ENCODE measurements around the gene ZFP2.
"Not testable (repeated sequence)": the region's sequence is repeated elsewhere in the genome, so short reads cannot be mapped to it uniquely, and the experiment has no call there.

ZFP2 gene

DNA sequence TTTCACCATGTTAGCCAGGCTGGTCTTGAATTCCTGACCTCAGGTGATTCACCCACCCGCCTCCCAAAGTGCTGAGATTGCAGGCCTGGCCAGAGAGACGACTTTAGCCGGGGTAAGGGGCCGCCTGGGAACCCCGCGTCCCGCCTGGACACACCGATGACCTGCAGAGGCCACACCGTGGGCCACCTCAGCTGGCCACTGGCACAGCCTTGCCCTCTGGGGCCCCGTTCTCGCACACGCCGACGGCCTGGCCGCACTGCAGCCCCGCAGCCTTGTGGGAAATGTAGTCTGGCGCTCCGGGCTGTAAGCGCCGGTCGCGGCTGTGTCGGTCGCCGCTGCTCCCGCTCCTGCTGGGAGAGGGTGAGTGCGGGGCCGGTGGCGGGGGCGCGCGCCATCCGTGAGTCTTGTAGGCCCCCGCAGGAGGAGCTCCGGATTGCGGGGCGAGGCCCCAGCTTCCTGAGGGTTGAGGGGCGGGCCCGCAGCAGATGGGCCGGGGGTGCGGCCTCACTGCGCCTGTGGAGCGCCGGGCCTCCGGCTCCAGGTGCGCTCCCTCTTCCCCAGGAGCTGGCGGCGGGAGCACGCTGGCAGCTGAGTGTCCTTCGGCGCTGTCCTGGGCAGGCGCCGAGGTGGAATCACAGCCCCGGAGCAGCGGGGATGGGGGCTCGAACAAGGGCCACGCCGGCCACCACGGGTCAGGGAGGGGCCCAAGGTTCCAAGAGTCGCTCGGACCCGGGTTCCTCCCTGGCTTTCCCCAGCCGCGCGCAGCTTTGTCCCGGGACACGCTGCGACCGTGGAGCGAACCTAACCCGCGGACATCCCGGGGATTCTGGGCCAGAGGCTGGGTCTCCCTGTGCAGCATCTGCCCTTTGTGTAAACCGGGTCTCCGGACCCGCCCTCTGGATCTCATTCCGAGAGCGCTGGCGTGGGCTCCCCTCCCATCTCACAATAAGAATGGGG is at the start of gene ZFP2:
TSS of gene ZFP2 (plus strand) at position 299 of the 957 bp plus-strand sequence. CDS start 35,401 bp downstream, outside the sequence.
- DNase-seq (ENCODE audit: low read depth in 1 of 2, low spot score in 1 of 2): peak in 1 of 2 donors; percentile 24

DNA sequence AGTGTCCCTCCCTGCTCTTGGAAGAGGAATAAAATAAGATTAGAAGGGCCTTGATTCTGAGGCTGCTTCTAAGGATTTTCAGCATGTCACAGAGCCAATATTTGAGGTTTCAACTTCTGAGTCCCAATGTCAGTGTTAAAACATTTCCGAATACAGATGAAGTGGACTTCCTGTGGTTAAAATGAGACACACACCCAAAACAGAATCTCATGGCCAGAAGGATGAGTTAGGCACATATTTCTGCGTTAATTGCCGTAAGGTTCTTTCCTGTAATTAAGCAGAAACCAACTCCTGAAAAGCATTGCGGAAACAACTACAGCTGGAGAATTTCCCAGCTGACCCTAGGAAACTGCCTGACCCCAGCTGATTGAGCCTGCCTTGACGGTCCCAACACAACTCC is 46.4 kb upstream of the ZFP2 start:
- DNase-seq (ENCODE audit: low read depth in 1 of 2, low spot score in 1 of 2): no peak

DNA sequence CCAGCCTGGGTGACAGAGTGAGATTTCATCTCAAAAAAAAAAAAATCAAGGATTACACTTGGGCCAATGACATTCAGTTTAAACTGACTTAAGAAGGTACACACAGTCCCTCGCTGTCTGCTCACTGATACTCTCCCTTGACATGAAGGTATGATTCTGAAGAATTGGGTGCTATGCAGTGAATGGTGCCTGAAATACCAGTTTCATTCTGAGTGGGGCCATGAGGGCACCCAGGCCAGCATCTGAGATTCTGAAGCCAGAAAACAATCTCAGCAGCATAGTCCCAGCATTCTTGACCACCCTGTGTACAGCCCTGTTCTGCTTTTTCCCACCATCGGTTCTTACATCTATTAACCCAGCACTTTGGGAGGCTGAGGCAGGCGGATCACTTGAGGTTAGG is 43.8 kb upstream of the ZFP2 start:
- DNase-seq (ENCODE audit: low read depth in 1 of 2, low spot score in 1 of 2): no peak

DNA sequence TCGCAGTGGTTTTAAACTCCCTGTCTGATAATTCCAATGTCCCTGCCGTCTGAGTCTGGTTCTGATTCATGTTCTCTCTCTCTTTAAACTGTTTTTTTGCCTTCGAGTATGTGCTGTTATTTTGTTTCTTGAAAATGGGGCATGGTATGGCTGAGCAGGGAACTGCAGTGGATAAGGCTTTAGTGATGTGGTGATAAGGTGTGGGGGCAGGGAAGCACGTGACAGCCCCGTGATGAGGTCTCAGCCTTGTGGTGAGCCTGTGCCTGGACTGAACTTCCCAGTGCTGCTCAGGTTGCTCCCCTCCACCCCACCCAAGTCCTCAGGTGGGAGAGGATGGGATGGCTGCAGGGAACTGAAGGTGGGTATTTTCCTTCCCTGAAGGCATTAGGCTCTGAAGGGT is 41.4 kb upstream of the ZFP2 start:
- no peak for DNase-seq (ENCODE audit: low read depth in 1 of 2, low spot score in 1 of 2)

DNA sequence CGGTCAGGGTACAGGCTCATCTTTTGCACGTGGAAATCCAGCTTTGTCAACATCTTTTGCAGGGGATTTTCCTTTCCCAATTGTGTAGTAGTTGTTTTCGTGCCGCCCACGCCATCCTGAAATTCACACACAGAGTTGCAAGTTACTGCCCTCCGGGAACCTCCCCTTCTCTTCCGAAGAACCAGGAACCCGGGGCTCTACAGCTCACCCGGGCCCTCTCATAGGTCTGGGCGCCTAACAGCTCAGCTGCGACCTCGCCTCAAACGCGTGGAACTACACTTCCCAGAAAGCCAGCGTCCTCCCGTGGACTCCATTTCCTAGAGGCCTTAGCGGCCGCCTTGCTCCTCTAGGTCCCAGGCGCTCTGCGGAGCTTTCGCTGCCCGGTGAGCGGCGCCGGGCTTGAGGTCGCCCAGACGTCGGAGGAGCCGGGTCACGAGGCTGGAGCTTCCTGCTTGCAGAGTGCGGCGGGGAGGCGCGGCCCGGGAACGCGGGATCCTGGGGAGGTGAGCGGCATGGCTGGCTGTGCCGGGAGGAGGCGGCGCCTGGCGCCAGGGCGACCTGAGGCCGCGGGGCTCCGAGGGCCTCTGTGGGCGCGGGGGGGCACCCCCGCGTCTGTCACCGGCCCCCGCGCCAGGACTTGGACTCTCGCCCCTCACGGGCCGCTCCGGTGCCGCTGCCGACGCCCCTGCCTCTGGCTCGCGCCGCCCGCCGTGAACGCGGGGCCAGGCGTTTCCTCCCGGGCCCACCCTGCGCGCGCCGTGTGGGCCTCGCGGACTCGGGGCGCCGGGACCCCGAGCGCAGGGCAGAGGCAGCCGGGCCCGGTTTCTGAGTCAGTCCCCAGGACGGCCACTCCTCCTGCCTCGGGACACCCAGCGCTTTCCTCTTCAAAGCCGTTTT is 35.8 kb upstream of the ZFP2 start, which contains the start of gene ZNF354B:
TSS of gene ZNF354B (plus strand) at position 329 of the 897 bp plus-strand sequence. CDS start 1,095 bp downstream, outside the sequence.
- peak; percentile 53 to 67 for DNase-seq (ENCODE audit: low read depth in 1 of 2, low spot score in 1 of 2)

DNA sequence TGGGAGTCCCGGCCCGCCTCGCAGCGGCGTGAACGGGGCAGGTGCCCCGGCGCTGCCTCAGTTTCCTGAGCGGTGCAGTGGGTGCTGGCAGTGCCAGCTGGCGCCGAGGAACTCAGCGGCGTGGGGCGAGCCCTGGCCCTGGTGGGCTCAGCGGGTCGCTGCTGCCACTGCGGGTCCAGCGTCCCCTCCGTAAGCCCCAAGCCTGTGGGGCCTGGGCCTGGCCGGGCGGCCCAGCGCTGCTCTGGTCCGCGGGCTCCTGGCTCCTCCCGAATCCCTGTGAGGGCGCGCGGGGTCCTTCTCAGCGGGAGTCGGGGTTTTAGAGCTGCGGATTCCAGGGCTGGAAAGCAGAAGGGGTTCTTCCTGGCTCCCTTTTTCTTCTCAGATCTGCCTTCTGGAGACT is 35.1 kb upstream of the ZFP2 start:
- DNase-seq (ENCODE audit: low read depth in 1 of 2, low spot score in 1 of 2): not testable (repeated sequence)

DNA sequence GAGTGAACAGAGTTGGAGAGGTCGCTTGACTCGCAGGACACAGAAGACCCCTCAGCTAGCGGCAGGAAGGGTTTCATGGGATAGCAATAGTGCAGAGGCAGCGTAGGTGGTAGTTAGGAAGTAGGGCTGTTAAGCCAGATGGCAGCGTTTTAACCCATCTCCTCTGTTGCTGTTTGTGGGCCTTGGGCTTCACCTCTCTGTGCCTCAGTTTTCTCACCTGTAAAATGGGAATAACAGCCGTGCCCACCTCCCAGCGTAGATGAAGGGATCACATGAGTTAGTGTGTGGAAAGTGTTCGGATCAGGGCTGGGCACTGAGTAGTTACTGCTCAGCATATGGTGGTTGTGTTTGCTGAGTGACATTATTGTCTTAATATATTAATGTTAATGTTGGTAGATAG is 34.1 kb upstream of the ZFP2 start:
- DNase-seq (ENCODE audit: low read depth in 1 of 2, low spot score in 1 of 2): no peak

DNA sequence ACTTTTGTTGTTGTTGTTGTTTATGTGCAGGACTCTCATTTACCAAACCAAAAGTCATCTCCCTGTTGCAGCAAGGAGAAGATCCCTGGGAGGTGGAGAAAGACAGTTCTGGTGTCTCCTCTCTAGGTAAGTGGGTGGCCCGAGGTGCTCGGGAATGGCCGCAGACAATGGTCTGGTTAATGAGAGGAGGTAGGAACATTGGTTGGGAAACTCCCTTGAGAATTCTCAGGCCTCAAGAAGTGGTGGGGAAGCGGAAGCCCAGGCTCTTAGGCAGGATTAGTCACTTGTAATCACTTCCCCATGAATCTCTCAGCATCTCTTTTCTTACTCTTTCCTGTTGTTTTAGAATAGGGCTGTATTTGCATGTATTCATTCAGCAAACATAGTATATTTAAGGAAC is 28.8 kb upstream of the ZFP2 start:
- no peak for DNase-seq (ENCODE audit: low read depth in 1 of 2, low spot score in 1 of 2)

DNA sequence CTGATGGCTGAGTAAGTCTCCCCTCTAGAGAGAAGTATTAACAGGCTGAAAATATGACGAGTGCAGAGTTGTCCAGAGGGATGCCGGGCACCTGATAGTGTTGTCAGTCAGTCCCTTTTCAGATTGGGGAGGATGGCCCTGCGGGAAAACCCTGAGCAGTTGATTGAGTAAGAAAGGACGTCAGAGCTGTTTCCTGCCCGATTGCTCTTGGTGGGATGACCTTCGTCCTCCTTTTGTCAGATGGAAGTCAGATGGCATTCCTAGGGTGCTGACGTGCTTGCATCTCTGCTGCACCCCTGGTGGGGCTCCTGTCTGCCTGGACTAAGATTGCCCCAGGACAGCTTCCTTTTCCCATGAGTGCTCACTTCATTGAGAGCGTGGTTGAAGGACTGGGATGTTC is 26.1 kb upstream of the ZFP2 start:
- DNase-seq (ENCODE audit: low read depth in 1 of 2, low spot score in 1 of 2): no peak

DNA sequence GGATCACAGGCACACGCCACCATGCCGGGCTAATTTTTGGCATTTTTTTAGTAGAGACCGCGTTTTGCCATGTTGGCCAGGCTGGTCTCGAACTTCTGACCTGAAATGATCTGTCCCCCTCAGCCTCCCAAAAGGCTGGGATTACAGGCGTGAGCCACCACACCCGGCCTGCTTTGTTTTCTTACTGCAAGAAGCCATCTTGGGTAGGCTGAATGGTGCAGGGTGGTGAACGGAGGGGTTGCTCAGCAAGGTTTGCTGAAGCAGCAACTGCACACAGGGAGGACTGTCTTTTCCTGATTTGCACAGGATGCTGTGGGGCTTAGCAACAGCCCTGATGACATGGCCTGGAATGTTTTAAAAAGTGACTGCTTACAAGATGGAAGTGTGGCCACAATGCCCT is 25.3 kb upstream of the ZFP2 start:
- no peak for DNase-seq (ENCODE audit: low read depth in 1 of 2, low spot score in 1 of 2)

DNA sequence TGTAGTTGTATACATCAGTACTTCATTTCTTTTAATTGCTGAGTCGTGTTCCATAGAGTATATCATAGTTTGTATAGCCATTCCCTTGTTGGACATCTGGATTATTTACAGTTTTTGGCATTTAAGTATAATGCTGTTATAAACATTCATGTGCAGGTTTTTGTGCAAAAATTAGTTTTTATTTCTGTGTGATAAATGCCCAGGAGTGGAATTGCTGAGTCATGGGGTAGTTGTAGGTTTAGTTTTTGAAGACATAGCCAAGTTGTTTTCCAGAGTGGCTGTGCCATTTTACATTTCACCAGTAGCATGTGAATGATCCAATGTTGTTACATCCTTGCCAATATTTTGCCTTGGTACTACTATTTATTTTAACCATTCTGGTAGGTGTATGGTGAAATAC is 23.4 kb upstream of the ZFP2 start:
- DNase-seq (ENCODE audit: low read depth in 1 of 2, low spot score in 1 of 2): no peak

DNA sequence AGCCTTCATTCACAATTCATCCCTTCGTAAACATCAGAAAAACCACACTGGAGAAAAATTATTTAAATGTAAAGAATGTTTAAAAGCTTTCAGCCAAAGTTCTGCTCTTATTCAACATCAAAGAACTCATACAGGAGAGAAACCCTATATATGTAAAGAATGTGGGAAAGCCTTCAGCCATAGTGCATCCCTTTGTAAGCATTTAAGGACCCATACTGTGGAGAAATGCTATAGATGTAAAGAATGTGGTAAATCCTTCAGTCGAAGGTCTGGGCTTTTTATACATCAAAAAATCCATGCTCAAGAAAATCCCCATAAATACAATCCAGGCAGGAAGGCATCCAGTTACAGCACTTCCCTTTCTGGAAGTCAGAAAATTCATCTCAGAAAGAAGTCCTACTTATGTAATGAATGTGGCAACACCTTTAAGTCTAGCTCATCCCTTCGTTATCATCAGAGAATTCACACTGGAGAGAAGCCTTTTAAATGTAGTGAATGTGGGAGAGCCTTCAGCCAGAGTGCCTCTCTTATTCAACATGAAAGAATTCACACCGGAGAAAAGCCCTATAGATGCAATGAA is 12.5 kb upstream of the ZFP2 start:
- DNase-seq (ENCODE audit: low read depth in 1 of 2, low spot score in 1 of 2): not testable (repeated sequence)

DNA sequence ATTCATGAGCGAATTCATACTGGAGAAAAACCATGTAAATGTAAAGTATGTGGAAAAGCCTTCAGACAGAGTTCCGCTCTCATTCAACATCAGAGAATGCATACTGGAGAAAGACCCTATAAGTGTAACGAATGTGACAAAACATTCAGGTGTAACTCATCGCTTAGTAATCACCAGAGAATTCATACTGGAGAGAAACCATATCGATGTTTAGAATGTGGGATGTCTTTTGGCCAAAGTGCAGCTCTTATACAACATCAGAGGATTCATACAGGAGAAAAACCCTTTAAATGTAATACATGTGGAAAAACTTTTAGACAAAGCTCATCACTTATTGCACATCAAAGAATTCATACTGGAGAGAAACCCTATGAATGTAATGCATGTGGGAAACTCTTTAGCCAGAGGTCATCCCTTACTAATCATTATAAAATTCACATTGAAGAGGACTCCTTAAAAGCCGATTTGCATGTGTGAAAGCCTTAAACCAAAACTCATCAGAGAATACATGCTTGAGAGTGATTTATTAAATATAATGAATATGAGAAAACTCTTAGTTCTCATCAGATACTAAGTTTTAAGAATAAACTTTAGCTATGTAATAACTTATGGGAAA is 11.8 kb upstream of the ZFP2 start:
- DNase-seq (ENCODE audit: low read depth in 1 of 2, low spot score in 1 of 2): no peak

DNA sequence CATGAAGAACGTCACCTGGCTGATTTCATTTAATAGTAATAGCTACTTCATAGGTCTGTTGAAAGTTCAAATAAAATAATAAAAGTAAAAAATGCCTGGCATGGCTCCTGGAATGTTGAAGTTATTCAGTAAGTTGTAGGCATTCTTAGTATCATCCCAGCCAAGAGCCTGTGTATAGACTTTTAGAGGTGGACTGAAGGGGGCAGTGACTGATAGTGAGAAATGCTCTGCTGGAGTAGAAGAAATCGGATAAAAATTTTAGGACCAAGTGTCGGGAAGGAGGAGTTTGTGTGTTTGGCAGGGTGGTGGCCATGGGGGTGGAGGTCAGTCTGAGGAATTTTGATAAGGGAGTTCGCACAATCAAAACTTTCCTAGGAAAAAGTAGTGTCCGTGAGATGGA is 3.6 kb downstream of the ZFP2 start:
- no peak for DNase-seq (ENCODE audit: low read depth in 1 of 2, low spot score in 1 of 2)

DNA sequence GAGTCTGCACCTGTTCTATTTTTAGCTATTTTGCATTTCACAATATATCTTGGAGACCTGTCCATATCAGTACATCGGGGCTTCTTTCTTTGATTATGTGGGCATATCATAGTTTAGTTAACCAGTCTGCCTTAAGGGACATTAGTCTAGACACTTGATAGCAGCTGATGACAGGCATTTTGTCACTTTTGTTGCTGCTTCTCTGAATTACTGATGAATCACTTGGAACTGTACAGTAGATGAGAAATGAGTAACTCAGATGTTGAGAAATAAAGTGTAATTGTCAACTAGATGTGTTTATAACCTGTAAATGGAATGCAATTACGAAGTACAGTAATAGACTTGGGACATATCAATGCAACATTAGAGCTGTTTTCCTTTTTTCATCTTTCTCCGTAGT is 7.1 kb downstream of the ZFP2 start:
- DNase-seq (ENCODE audit: low read depth in 1 of 2, low spot score in 1 of 2): no peak

DNA sequence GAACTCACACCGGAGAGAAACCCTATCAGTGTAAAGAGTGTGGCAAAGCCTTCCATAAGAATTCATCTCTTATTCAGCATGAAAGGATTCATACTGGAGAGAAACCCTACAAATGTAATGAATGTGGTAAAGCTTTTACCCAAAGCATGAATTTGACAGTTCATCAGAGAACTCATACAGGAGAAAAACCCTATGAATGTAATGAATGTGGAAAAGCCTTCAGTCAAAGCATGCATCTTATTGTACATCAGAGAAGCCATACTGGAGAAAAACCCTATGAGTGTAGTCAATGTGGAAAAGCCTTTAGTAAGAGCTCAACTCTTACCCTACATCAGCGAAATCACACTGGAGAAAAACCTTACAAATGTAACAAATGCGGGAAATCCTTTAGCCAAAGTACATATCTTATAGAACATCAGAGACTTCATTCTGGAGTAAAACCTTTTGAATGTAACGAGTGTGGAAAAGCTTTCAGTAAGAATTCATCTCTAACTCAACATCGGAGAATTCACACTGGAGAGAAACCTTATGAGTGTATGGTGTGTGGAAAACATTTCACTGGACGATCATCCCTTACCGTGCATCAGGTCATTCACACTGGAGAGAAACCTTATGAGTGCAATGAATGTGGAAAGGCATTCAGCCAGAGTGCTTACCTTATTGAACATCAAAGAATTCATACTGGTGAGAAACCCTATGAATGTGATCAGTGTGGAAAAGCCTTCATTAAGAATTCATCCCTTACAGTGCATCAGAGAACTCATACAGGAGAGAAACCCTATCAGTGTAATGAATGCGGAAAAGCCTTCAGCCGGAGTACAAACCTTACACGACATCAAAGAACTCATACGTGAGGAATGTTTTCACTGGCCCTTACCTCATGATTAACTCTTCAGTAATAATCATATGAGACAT is 36.4 kb downstream of the ZFP2 start:
- DNase-seq (ENCODE audit: low read depth in 1 of 2, low spot score in 1 of 2): no peak

DNA sequence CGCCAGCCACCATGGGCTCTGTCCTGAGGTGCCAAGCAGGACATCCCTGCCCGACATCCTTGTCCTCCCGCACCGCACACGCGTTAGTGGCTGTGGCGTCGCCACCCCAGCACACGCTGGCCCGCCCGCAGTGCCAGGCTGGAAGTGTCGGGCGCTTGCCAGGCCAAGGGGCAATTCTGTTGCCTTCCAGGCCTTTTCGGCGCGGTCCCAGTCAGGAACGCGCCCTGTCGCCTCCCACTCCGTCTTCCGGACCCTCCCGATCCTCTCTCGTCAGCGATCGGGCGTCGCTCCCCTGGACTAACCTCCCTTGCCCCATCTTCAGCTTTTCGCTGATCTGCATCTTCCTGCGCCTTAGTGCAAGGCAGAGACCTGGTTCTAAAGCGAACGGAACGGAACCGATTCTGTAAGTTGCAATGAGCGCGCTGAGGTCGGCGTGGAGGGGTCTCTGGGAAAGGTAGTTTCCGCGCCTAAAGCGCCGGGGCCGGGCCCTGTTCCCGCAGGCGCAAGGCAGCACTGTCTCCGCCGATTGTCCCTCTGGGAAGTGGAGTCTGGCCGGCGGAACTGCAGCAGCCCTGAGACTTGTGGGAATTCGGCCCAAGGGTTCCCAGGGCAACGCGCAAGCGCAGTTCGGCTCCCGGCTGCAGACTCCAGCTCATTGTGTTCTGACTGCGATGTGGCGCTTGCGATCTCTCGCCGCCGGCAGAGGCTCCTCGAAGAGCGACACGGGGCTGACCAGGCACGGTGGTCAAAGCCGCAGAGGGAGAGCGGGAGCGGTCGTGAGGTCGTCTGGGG is 45.1 kb downstream of the ZFP2 start, which contains the start of gene ZNF454:
TSS of gene ZNF454 (plus strand) at position 630 of the 792 bp plus-strand sequence. CDS start 1,594 bp downstream, outside the sequence.
- no peak for DNase-seq (ENCODE audit: low read depth in 1 of 2, low spot score in 1 of 2)

DNA sequence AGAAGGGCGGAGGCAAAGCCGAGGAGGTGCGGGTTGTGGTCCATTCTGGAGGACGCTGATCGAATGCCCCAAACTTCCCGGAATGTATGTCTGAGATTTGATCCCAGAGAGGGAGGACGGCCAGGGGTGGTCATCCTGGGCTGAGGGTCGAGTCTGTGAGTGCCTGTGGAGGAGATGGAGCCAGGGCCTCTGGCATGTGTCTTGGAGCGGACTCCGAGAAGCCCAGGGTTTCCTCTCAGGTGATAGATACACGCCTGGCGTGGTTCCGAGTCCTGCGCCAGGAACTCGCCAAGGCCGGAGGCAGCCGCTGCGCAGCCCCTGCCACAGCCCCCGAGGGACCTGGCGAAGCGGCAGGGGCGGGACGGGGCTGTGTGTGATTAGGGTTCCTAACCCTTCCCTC is 45.6 kb downstream of the ZFP2 start:
- DNase-seq (ENCODE audit: low read depth in 1 of 2, low spot score in 1 of 2): no peak

DNA sequence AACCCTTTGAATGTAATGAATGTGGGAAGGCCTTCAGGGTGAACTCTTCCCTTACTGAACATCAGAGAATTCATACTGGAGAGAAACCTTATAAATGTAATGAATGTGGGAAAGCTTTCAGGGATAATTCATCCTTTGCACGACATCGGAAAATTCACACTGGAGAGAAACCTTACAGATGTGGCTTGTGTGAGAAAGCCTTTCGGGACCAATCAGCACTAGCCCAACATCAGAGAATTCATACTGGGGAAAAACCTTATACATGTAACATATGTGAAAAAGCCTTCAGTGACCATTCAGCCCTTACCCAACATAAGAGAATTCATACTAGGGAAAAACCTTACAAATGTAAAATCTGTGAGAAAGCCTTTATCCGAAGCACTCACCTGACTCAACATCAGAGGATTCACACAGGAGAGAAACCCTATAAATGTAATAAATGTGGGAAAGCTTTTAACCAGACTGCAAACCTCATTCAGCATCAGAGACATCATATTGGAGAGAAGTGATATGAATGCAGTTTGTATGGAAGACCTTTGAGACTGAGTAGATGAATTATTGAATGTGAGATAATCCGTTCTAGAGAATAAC is 69.8 kb downstream of the ZFP2 start:
- no peak for DNase-seq (ENCODE audit: low read depth in 1 of 2, low spot score in 1 of 2)
